GM21619 (cell line): ENCODE data around the gene PDE6B.
"Not testable (repeated sequence)": the region's sequence is repeated elsewhere in the genome, so short reads cannot be mapped to it uniquely, and the experiment has no call there.

Experiments
- ATAC-seq: cut with Tn5 transposase; IDR thresholded peaks from one replicate; pipeline ENCODE4 v1.9.1; 2021; ENCODE audit not compliant: unreplicated experiment

Gene PDE6B

GRCh38 chr4:656436-657337 lies 31.3 kb downstream of the PDE6B start:
- ATAC-seq: no peak

GRCh38 chr4:657338-657833 lies 32.0 kb downstream of the PDE6B start:
- ATAC-seq: no peak

GRCh38 chr4:657834-658667 lies 32.7 kb downstream of the PDE6B start:
- ATAC-seq: no peak

GRCh38 chr4:658681-659667 lies 33.6 kb downstream of the PDE6B start:
- no peak for ATAC-seq

GRCh38 chr4:659851-660250 lies 34.5 kb downstream of the PDE6B start:
- ATAC-seq: no peak

- ATAC-seq: no peak
Observed at GRCh38 chr4:660401-660800, 35.0 kb downstream of the PDE6B start.

GRCh38 chr4:661231-661630 lies 35.9 kb downstream of the PDE6B start:
- ATAC-seq: no peak

- ATAC-seq: no peak
Observed at GRCh38 chr4:661881-662761, 36.7 kb downstream of the PDE6B start.

- no peak for ATAC-seq
Observed at GRCh38 chr4:663046-663437, 37.7 kb downstream of the PDE6B start.

GRCh38 chr4:663438-664428 lies 38.4 kb downstream of the PDE6B start:
- peak; percentile 68 for ATAC-seq

GRCh38 chr4:664713-665231 lies 39.4 kb downstream of the PDE6B start:
- ATAC-seq: no peak

- no peak for ATAC-seq
Observed at GRCh38 chr4:665381-665750, 40.0 kb downstream of the PDE6B start.

- no peak for ATAC-seq
Observed at GRCh38 chr4:665751-666435, 40.5 kb downstream of the PDE6B start.

- no peak for ATAC-seq
Observed at GRCh38 chr4:666436-666810, 41.0 kb downstream of the PDE6B start.

GRCh38 chr4:666822-667544 lies 41.6 kb downstream of the PDE6B start:
- ATAC-seq: no peak

- ATAC-seq: no peak
Observed at GRCh38 chr4:667545-667925, 42.2 kb downstream of the PDE6B start.

- ATAC-seq: not testable (repeated sequence)
Observed at GRCh38 chr4:668219-668618, 42.8 kb downstream of the PDE6B start.
